H7 (cell line): ENCODE measurements around the gene EPN2. TPM values are rescaled to one million over a fixed set of nuclear protein-coding genes. Genes with fewer than 3 reads are reported as not detected.
"Not testable (repeated sequence)": the region's sequence is repeated elsewhere in the genome, so short reads cannot be mapped to it uniquely, and the experiment has no call there.

Experiments used
- DNase-seq: peaks from one replicate; pipeline ENCODE4 v3.0.0; 2012
- H3K27me3 ChIP-seq: 2 replicates; pipeline ENCODE4 v1.6.0; 2011; ENCODE audit warnings: mild to moderate bottlenecking, low read length; ENCODE audit not compliant: control insufficient read depth, insufficient read depth
- H3K36me3 ChIP-seq: replicated peaks from 2 replicates; pipeline ENCODE4 v1.5.1; 2011; ENCODE audit warnings: low read length; ENCODE audit not compliant: control insufficient read depth, insufficient read depth
- H3K4me3 ChIP-seq: 2 replicates; pipeline ENCODE4 v1.5.1; 2011; ENCODE audit warnings: low read depth, mild to moderate bottlenecking, control low read depth, low read length, moderate library complexity; ENCODE audit not compliant: insufficient read depth
- total RNA-seq: library from RNA; depleted of rRNA; stranded (reverse); fragments of >200 nt; shearing (Covaris generic); gene quantifications from 2 replicates; pipeline ENCODE4 v1.2.3, GENCODE V29; 2014; rRNA removed

Gene EPN2
- total RNA-seq, result 23.7 and 30.3 TPM in 2 replicates

DNA sequence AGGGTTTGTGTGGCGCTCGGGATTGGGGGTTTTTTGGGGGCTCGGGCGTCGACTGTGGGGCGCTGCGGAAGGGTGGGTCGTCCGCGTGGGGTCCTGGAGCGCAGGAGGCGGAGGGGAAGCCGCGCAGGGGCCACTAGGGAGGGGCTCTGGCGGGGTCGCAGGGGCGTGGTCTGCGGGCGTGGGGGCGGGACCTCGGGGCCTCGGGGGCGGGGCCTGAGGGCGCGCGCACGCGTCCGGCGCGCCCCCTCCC is at the start of gene EPN2:
TSS of gene EPN2 (plus strand) at position 228 of the 250 bp plus-strand sequence. CDS start 45,754 bp downstream, outside the sequence.
- H3K36me3 ChIP-seq, H3K27me3 ChIP-seq: not testable (repeated sequence)
- peak within 1 kb of the TSS; percentile 98 for H3K4me3 ChIP-seq
- peak; percentile 93 for DNase-seq

DNA sequence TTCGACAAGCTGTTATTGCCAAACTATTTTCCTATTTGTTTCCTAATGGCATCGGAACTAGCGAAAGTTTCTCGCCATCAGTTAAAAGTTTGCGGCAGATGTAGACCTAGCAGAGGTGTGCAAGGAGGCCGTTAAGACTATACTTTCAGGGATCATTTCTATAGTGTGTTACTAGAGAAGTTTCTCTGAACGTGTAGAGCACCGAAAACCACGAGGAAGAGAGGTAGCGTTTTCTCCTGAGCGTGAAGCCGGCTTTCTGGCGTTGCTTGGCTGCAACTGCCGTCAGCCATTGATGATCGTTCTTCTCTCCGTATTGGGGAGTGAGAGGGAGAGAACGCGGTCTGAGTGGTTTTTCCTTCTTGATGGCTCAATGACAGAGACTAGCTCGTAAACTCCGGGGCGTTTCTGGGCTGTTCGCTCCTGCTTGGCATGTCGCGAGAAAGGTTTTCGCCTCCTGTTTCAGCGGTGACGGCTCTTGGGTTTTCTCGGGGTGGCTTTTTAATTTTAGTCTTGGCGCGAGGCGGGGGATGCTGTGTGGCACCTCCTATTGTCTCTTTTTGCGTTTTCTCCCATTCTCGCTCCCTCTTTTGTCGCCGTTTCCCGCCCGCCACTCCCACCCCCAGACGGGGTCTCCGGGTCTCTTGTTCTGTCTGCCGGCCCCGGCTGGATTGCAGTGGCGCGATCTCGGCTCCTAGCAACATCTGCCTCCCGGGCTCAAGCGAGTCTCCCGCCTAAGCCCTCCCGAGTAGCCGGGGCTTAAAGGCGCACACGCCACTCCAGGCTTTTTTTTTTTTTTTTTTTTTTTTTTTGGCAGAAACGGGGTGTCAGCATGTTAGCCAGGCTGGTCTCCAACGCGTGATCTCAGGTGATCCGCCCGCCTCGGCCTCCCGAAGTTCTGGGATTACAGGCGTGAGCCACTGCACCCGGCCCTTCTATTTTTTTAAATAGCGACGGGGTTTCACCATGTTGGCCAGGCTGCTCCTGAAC is 49.0 kb upstream of the EPN2 start:
- not testable (repeated sequence) for H3K36me3 ChIP-seq, DNase-seq, H3K27me3 ChIP-seq, H3K4me3 ChIP-seq

DNA sequence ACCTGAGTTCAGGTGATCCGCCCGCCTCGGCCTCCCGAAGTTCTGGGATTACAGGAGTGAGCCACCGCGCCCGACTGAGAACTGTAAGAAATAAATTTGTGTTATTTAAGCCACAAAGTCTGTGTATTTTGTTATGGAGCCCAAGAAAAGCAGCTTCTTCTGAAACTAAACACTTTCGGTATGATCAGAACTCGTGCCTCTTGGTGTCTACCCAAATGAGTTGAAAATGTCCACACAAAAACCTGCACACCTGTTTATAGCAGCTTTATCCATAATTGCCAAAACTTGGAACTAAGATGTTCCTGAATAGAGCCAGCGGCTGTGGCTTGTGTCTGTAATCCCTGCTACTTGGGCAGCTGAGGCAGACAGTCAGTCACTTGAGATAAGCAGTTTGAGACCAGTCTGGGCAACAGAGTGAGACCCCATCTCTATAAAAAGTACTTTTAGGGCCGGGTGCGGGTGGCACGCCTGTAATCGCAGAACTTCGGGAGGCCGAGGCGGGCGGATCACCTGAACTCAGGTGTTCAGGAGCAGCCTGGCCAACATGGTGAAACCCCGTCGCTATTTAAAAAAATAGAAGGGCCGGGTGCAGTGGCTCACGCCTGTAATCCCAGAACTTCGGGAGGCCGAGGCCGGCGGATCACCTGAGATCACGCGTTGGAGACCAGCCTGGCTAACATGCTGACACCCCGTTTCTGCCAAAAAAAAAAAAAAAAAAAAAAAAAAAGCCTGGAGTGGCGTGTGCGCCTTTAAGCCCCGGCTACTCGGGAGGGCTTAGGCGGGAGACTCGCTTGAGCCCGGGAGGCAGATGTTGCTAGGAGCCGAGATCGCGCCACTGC is 48.1 kb upstream of the EPN2 start:
- not testable (repeated sequence) for H3K27me3 ChIP-seq, H3K36me3 ChIP-seq, H3K4me3 ChIP-seq, DNase-seq

DNA sequence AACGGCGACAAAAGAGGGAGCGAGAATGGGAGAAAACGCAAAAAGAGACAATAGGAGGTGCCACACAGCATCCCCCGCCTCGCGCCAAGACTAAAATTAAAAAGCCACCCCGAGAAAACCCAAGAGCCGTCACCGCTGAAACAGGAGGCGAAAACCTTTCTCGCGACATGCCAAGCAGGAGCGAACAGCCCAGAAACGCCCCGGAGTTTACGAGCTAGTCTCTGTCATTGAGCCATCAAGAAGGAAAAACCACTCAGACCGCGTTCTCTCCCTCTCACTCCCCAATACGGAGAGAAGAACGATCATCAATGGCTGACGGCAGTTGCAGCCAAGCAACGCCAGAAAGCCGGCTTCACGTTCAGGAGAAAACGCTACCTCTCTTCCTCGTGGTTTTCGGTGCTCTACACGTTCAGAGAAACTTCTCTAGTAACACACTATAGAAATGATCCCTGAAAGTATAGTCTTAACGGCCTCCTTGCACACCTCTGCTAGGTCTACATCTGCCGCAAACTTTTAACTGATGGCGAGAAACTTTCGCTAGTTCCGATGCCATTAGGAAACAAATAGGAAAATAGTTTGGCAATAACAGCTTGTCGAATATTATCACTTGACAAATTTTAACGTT is 47.3 kb upstream of the EPN2 start:
- DNase-seq, H3K4me3 ChIP-seq, H3K36me3 ChIP-seq, H3K27me3 ChIP-seq: not testable (repeated sequence)

DNA sequence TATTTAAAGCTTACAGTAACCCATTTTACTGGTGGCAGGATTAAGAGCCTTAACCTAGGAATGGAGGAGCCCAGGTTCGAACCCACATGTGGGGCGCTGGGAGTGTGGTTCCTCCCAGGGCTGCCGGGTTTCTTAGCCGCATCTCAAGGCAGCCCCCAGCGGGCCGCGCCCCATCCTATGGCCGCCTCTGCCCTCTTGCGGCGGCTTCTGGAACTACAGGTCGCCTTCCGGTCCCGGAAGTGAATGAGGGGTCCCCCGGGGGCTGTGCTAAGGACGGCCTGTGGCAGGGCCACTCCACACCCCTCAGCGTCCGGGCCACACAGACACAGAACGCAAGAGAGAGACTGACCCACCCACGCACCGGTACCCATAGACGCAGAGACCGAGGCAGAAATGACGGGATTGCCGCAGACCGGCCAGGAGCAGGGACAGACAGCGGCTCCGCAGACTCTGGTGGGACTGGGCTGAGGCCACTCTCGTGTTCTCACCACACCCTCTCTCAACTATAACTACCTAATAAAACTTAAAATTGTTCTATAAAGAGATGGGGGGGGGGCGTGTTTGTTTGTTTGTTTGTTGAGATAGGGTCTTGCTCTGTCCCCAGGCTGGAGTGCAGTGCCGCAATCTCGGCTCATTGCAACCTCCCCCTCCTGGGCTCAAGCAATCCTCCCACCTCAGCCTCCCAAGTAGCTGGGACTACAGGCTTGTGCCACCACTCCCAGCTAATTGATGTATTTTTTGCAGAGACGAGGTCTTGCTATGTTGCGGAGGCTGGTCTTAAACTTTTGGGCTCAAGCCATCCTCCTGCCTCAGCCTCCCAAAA is 40.6 kb upstream of the EPN2 start:
- not testable (repeated sequence) for H3K27me3 ChIP-seq, DNase-seq, H3K36me3 ChIP-seq
- H3K4me3 ChIP-seq, result peak overlapping the region; percentile 14; the same call in 1 of the 2 replicates

DNA sequence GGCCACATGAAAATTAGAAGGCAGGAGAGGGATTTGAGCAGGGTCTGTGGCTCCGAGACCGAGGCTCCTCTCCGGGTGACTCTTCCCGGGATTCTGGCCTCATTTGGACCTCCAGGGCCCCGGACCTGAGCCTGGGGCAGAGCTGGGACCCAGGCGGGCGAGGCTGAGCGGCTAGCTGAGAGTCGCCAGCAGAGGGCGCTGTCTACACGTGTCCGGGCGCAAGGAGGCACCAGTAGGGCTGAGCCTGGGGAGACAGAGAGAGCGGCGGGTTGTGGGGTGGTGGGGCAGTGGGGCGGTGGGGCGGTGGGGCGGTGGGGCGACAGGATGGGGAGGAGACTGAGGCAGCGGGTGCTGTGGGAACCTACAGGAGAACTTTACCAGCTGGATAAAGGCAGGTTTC is 34.7 kb upstream of the EPN2 start:
- DNase-seq, H3K36me3 ChIP-seq, H3K27me3 ChIP-seq, H3K4me3 ChIP-seq: not testable (repeated sequence)

DNA sequence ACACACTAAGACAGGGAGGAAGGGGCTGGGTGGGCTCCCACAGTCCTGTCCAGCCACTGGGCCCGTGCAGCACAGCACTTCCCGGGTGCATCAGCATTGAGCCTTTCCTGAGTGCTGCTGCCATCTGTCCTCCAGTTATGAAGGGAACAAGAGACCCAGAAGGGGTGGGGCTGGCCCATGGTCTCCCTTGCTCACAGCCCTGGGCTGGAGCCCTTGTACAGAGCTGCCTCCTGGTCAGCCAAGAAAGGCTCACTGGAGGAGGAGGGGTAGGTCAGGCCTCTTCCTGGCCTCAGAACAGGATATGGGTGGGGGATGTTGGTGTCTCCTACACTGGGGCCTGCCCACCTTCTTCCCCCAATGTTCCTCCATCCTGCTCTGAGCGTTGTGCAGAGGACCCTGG is 33.7 kb upstream of the EPN2 start:
- not testable (repeated sequence) for DNase-seq, H3K36me3 ChIP-seq, H3K27me3 ChIP-seq, H3K4me3 ChIP-seq

DNA sequence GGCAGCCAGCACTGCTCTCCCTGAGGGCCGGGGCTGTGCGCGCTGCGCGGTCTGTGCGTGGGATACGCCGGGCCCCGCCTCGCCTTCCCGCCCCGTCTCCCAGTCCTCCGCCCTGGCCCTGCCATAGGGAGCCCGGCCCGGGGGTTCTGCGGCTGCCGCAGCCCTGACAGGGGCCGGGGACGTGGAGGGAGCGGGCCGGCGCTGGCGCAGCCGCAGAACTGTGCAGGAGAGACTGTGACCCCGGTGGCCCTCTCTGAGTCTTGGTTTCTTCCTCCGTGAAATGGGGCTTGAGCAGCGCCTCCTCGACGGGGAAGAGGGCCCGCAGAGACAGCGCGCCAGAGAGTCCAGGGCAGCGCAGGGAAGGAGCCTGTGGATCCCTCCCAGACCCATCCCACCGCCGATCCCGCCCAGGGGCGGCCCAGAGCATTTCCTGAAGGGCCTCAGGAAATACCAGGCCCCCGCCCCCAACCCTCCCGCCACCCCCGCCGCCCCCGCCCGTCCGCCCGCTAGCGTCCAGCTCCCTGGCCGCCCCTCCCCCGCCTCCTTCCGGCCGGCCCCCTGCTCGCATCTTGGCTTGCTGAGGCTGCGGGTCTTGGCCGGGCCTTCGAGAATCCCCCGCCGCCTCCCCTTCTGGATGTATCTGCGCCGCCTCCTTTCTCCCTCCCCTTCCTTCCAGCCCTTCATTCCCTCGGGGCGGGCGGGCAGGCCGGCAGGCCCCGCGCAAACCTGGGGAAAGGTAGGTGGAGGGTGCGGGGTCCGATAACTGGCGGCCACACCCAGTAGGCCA is 21.9 kb upstream of the EPN2 start:
- not testable (repeated sequence) for H3K36me3 ChIP-seq, H3K4me3 ChIP-seq, DNase-seq, H3K27me3 ChIP-seq

DNA sequence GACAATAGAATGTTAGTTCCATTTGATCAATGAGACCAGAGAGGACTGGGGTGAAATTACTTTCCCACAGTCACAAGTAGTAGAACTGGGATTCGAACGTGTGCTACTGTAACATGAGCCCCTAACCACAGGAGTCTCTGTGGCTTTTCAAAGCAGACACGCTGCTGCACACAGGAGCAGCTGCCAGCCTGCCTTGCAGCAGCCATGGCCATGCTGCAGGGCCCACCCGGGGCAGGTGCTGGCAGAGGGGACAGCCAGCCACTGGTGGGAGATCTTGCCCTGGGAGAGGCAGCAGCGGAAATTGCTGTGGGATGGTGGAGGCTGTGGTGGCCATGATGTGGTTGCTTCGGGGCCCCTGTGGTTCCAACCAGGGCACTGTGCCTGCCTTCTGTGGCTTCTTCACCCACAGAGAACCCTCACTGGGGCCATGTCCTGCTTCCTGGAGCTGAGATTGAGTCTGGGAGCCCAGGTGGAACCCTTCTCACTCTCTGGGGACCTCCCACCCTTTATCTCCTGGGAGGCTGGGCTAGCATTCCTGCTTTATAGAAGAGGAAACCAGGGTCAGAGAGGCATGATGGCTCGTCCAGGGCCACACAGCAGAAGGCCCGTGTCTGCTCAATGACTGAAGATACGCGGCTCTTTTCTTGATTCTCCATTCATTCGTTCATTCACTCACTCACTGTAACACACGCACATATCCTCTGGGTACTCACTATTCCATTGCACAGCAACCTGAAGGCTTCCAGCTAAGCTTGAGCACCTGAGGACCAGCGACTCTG is 20.8 kb upstream of the EPN2 start:
- H3K27me3 ChIP-seq, DNase-seq, H3K4me3 ChIP-seq, H3K36me3 ChIP-seq: not testable (repeated sequence)

DNA sequence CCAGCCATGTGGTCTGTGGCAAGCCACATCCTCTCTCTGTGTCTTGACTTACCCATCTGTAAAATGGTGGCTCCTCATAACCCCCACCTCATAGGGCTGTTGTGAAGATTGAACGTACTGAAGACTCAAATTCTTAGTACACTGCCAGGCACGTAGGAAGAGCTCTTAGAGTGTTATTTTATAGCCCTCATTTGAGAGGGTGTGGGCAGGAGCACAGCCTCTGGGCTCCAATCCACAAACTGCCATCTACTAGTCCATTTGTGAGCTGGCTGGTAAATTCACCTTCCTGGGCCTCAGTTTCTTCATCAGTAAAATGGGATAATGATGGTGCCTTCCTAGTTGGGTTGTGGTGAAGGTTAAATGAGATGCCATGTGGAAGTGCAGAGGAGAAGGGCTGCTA is 18.3 kb upstream of the EPN2 start:
- H3K27me3 ChIP-seq, DNase-seq, H3K36me3 ChIP-seq, H3K4me3 ChIP-seq: not testable (repeated sequence)

DNA sequence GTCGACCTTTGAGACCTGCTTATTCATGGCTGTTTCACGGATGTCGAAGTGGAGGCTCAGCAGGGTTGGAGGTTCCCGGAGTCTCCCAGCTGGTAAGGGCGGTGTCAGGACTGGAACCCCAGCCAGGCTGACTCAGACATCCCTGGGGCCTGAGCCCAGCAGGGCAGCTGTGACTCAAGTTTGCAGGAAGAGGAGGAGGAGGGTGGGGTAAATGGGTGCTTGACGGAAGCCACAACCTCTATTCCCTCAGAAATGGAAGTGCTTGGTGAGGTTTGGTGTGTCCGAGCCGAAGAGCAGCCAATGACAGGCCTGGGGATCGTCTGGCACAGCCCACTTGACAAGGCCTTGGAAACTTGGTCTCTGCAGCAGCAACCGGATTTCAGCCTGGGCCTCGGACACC is 17.8 kb upstream of the EPN2 start:
- not testable (repeated sequence) for DNase-seq, H3K27me3 ChIP-seq, H3K36me3 ChIP-seq, H3K4me3 ChIP-seq

DNA sequence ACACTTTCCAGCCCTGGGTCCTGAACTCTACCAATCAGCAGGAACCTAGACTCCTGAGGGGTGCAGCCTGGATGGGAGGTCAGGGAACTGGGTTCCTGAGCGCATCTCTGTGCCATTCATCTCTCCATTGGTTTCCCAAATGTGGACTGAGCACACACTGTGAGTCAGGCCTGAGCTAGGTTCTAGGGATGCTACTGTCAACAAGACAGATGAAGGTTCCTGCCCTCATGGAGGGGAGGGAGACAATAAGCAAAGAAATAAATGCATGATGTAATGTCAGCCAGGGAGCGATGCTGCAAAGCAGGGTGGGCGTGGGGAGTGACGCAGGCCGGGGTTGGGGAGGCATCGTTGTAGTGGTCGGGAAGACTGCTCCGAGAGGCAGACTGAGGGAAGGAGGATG is 17.0 kb upstream of the EPN2 start:
- not testable (repeated sequence) for H3K36me3 ChIP-seq, H3K27me3 ChIP-seq, H3K4me3 ChIP-seq, DNase-seq
